B cell (primary cell): ENCODE results near the gene CHKA. TPM values are rescaled to one million over a fixed set of nuclear protein-coding genes. Genes with fewer than 3 reads are reported as not detected.
A peak's percentile ranks its signal among the peaks of the same experiment; 100 is the strongest.

Source experiments
- ATAC-seq: fragments of 200-7000 bp; cut with Tn5 transposase; one replicate; pipeline ENCODE4 v1.10.0; 2021; ENCODE audit warnings: low read depth, mild to moderate bottlenecking, moderate number of reproducible peaks, moderate library complexity
- CTCF ChIA-PET: fragments of 350-600 bp; sonication (Branson Sonifier 250); formaldehyde crosslinking; loops from one replicate; lab custom pipeline; 2021; ENCODE audit warnings: antibody characterized with exemption, inconsistent platforms; lab: Charles Lee
- POLR2A ChIA-PET: fragments of 350-600 bp; sonication (Branson Sonifier 250); formaldehyde crosslinking; loops from one replicate; lab custom pipeline; 2021; ENCODE audit warnings: antibody characterized with exemption; lab: Charles Lee
- DNase-seq: peaks from one replicate; pipeline ENCODE4 v3.0.0; 2013
- H2AFZ ChIP-seq: 2 replicates; pipeline ENCODE4 v1.6.1; 2012; ENCODE audit warnings: mild to moderate bottlenecking, low read depth, low read length; ENCODE audit not compliant: insufficient read depth, poor library complexity, severe bottlenecking
- H3K27ac ChIP-seq, 2 donors: 1 replicate in 1 of 2; 2 replicates in 1 of 2; pipeline ENCODE4 v1.5.1; 2012 to 2013; ENCODE audit warnings: low read length in 2 of 2, mild to moderate bottlenecking in 2 of 2, moderate library complexity in 1 of 2
- H3K27me3 ChIP-seq, 4 experiments: fragments of 200-600 bp in 1 of 4; sonication (generic) in 1 of 4; replicated peaks in 1 of 4; 1 replicate in 2 of 4; 2 replicates in 2 of 4; pipeline versions ENCODE4 v1.6.1 to v1.7.0; 2013 to 2016; ENCODE audit warnings: low read length in 3 of 4, mild to moderate bottlenecking in 2 of 4, mixed read lengths in 1 of 4, moderate library complexity in 1 of 4; ENCODE audit not compliant: insufficient read depth in 4 of 4, control insufficient read depth in 3 of 4; ENCODE audit errors: control extremely low read depth in 1 of 4
- H3K36me3 ChIP-seq, 2 experiments: replicated peaks in 1 of 2; 1 replicate in 1 of 2; 2 replicates in 1 of 2; pipeline versions ENCODE4 v1.6.1 to v1.7.1; 2013; ENCODE audit warnings: low read length in 1 of 2; ENCODE audit not compliant: insufficient read depth in 2 of 2, control insufficient read depth in 1 of 2; ENCODE audit errors: control extremely low read depth in 1 of 2, extremely low read depth in 1 of 2
- H3K4me1 ChIP-seq, 2 donors: fragments of 200-600 bp in 1 of 2; sonication (generic) in 1 of 2; 1 replicate in 1 of 2; 2 replicates in 1 of 2; pipeline versions ENCODE4 v1.5.1 to v1.6.1; 2013 to 2017; ENCODE audit warnings: low read length in 2 of 2; ENCODE audit not compliant: control insufficient read depth in 2 of 2, insufficient read depth in 2 of 2
- H3K4me2 ChIP-seq: replicated peaks from 2 replicates; pipeline ENCODE3; 2012; ENCODE audit warnings: mild to moderate bottlenecking, low read depth, low read length; ENCODE audit not compliant: poor library complexity, severe bottlenecking
- H3K4me3 ChIP-seq, 5 experiments: fragments of 200-600 bp in 1 of 5; sonication (generic) in 1 of 5; 1 replicate in 3 of 5; 2 replicates in 2 of 5; pipeline versions ENCODE4 v1.5.1 to v1.7.0; 2011 to 2016; ENCODE audit warnings: low read length in 4 of 5, mild to moderate bottlenecking in 4 of 5, low read depth in 2 of 5, control low read depth in 1 of 5, moderate library complexity in 1 of 5; ENCODE audit not compliant: insufficient read depth in 1 of 5; ENCODE audit errors: control extremely low read depth in 1 of 5, extremely low read depth in 1 of 5
- H3K79me2 ChIP-seq: fragments of 200-600 bp; sonication (generic); one replicate; pipeline ENCODE4 v1.6.0; 2016; ENCODE audit warnings: low read length; ENCODE audit not compliant: control insufficient read depth, insufficient read depth
- H3K9ac ChIP-seq: fragments of 200-600 bp; sonication (generic); 2 replicates; pipeline ENCODE4 v1.6.1; 2017; ENCODE audit warnings: mild to moderate bottlenecking, low read length, moderate library complexity
- H3K9me3 ChIP-seq, 3 donors: one replicate each; pipeline versions ENCODE4 v1.6.1 to v1.7.1; 2013; ENCODE audit warnings: low read length in 2 of 3; ENCODE audit not compliant: control insufficient read depth in 2 of 3, insufficient read depth in 1 of 3; ENCODE audit errors: control extremely low read depth in 1 of 3
- H4K20me1 ChIP-seq: 2 replicates; pipeline ENCODE4 v1.6.0; 2012; ENCODE audit warnings: mild to moderate bottlenecking, low read length; ENCODE audit not compliant: insufficient read depth, control insufficient read depth, poor library complexity, severe bottlenecking
- H3K27ac Mint-ChIP-seq: one replicate; pipeline ENCODE4 v1.8.0; 2021; ENCODE audit warnings: mixed read lengths
- H3K27me3 Mint-ChIP-seq: one replicate; pipeline ENCODE4 v1.8.0; 2021; ENCODE audit warnings: mixed read lengths
- H3K4me1 Mint-ChIP-seq: one replicate; pipeline ENCODE4 v1.8.0; 2021; ENCODE audit warnings: mixed read lengths
- H3K4me3 Mint-ChIP-seq: one replicate; pipeline ENCODE4 v1.8.0; 2021; ENCODE audit warnings: mixed read lengths
- H3K9me3 Mint-ChIP-seq: one replicate; pipeline ENCODE4 v1.8.0; 2022; ENCODE audit warnings: mixed read lengths; ENCODE audit not compliant: insufficient read depth
- CTCF ChIP-seq: fragments of 200-600 bp; IDR thresholded peaks from one replicate; pipeline ENCODE4 v1.8.0; 2022; ENCODE audit warnings: antibody characterized with exemption, mild to moderate bottlenecking
- EZH2 ChIP-seq: IDR thresholded peaks from 2 replicates; pipeline ENCODE4 v1.6.1; 2012; ENCODE audit warnings: borderline replicate concordance, low read depth, mild to moderate bottlenecking, moderate library complexity, low read length; ENCODE audit not compliant: insufficient read depth, poor library complexity, severe bottlenecking
- WGBS: methylation state at CpG from one replicate; pipeline ENCODE4 v1.1.5; 2013; ENCODE audit warnings: missing lambda C conversion rate; ENCODE audit not compliant: insufficient coverage; 5-methylcytosine and 5-hydroxymethylcytosine counted together
- intact Hi-C: fragments of 100-400 bp; cut with micrococcal nuclease; formaldehyde crosslinking; loops from one replicate; pipeline ENCODE4 v1.10.0; 2022
- polyA plus RNA-seq: library from polyadenylated mRNA; depleted of rRNA; stranded (reverse); fragments of >200 nt; gene quantifications from 2 replicates; pipeline ENCODE4 v1.2.3, GENCODE V29; 2012
- total RNA-seq, 2 donors: library from RNA; stranded (reverse); fragments of 120-200 nt in 1 of 2; gene quantifications; 1 replicate in 1 of 2; 2 replicates in 1 of 2; pipeline versions ENCODE4 v1.2.3 to v1.2.4, GENCODE V29; 2013 to 2022

The CHKA gene
- total and polyA plus RNA-seq, 2 donors (not counting 1 experiment from before 2014, with no cell fraction given), result 10.6 to 20.6 TPM

- WGBS, result 10% methylated on average over 6 of the region's 10 CpGs
- no peaks in the 10 kb centered on the region for H3K9me3 Mint-ChIP-seq
- peak overlapping the region; percentile 61 to 86 (median 71) for H3K4me3 ChIP-seq
- peaks cover 24 to 51% of the 10 kb centered on the region in 2 donors for H3K4me1 ChIP-seq
- peaks cover 0 to 24% of the 10 kb centered on the region in 2 experiments for H3K36me3 ChIP-seq
- intact Hi-C loops, result loop anchor here (1.0 to 10.0 kb wide), 5 partner anchors 9 to 425 kb away; partner anchors contain the start of genes CHKA, KMT5B, NDUFS8 and PPP6R3
- H3K27me3 Mint-ChIP-seq, result no peaks in the 10 kb centered on the region
- H3K9me3 ChIP-seq, result no peaks in the 10 kb centered on the region
- ATAC-seq (no peak), DNase-seq (peak; percentile 42)
- peak overlapping the region; percentile 96 for H3K27ac Mint-ChIP-seq
- H3K4me1 Mint-ChIP-seq, result peaks cover 30% of the 10 kb centered on the region
- no peaks in the 10 kb centered on the region for H3K27me3 ChIP-seq
- H3K4me3 Mint-ChIP-seq, result peak overlapping the region; percentile 89
- H3K9ac ChIP-seq, result peak overlapping the region; percentile 77
- H3K79me2 ChIP-seq, result peaks cover 33% of the 10 kb centered on the region
- ChIA-PET POLR2A (interaction anchor here (0.8 to 2.6 kb wide), 5 partner anchors 9 to 421 kb away, joined by 3 to 15 read pairs (median 3); partner anchors contain the start of genes ALDH3B1, NDUFS8 and PPP6R3), CTCF (interaction anchor here (0.9 to 1.4 kb wide), 2 partner anchors 10 to 12 kb away, joined by 3 to 4 read pairs; partner anchors contain the start of gene NDUFS8)
- peak overlapping the region; percentile 83 to 85 for H3K27ac ChIP-seq
- TF ChIP-seq CTCF (no peak), EZH2 (no peak)
- peak overlapping the region; percentile 99 for H3K4me2 ChIP-seq
- peak overlapping the region; percentile 81 for H2AFZ ChIP-seq
- peaks cover 33% of the 10 kb centered on the region for H4K20me1 ChIP-seq
These were observed 81.6 kb downstream of the CHKA start for GRCh38 chr11:68039526-68040086.
